Measurements from ENCODE around the gene NAP1L4.

NAP1L4 gene

DNA sequence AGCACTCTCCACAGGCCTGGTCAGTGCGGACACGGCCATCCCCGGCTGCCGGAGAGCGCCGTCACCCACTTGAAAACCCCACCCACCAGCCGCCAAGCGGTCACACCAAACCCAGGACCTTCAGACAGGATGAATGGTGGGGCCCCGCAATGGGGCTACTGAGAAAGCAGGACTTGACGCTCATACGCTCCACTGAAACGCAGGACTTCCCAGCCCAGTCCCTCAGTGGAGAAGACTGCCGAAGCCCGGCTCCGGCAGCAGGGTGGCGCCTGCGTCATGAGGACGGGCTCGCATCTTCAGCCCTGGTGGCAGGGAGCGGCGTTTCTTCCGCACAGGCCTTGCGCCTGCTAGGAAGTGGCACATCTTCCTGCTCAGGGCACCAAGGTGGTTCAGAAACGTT, 47.6 kb downstream of the NAP1L4 start:
- Histone ChIP-seq H3K27ac (no peak overlapping the region), H3K4me1 (ENCODE audit: low read depth, poor library complexity, severe bottlenecking) (no peaks in the 10 kb centered on the region), H3K27me3 (ENCODE audit: insufficient read depth, low read depth) (no peaks in the 10 kb centered on the region), H3K79me2 (ENCODE audit: insufficient read depth, low read depth) (no peaks in the 10 kb centered on the region), H3K9ac (no peak overlapping the region), H3K36me3 (ENCODE audit: insufficient read depth) (peaks cover 4% of the 10 kb centered on the region; the same call in 1 of the 2 replicates), H3K4me3 (IDR thresholded peaks at IDR 0.05; ENCODE audit: insufficient read depth, low read depth, low read length) (no peak overlapping the region), H3K4me2 (no peak overlapping the region), H2AFZ (ENCODE audit: low read depth) (no peak overlapping the region), H4K20me1 (ENCODE audit: insufficient read depth) (no peaks in the 10 kb centered on the region)
- TF ChIP-seq, protein P1, sequence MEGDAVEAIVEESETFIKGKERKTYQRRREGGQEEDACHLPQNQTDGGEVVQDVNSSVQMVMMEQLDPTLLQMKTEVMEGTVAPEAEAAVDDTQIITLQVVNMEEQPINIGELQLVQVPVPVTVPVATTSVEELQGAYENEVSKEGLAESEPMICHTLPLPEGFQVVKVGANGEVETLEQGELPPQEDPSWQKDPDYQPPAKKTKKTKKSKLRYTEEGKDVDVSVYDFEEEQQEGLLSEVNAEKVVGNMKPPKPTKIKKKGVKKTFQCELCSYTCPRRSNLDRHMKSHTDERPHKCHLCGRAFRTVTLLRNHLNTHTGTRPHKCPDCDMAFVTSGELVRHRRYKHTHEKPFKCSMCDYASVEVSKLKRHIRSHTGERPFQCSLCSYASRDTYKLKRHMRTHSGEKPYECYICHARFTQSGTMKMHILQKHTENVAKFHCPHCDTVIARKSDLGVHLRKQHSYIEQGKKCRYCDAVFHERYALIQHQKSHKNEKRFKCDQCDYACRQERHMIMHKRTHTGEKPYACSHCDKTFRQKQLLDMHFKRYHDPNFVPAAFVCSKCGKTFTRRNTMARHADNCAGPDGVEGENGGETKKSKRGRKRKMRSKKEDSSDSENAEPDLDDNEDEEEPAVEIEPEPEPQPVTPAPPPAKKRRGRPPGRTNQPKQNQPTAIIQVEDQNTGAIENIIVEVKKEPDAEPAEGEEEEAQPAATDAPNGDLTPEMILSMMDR (conservative IDR thresholded peaks at IDR 0.05; ENCODE audit: low read depth, low read length): no peak

DNA sequence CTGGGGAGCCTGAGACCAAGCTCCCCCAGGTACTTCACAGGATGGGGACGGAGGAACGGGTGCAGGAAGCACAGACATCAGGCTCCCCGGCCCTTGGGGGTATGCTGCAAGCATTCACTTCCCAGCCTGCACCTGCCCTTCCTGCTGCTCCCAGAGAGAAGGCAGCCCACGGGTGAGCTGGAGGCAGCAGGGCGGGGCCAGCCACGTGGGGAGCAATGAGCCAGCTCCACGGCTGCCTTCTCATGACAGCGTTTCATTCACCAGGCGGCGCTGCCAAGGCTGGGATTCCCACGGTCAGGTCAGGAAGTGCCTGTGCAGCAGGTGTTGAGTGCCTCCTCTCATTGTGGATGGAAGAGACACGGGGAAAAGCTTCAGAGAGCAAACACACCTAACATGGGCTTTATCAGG, 48.4 kb downstream of the NAP1L4 start:
- Histone ChIP-seq H3K27ac (no peak overlapping the region), H3K27me3 (ENCODE audit: insufficient read depth, low read depth) (no peaks in the 10 kb centered on the region), H3K36me3 (ENCODE audit: insufficient read depth) (peaks cover 4% of the 10 kb centered on the region; the same call in 1 of the 2 replicates)

DNA sequence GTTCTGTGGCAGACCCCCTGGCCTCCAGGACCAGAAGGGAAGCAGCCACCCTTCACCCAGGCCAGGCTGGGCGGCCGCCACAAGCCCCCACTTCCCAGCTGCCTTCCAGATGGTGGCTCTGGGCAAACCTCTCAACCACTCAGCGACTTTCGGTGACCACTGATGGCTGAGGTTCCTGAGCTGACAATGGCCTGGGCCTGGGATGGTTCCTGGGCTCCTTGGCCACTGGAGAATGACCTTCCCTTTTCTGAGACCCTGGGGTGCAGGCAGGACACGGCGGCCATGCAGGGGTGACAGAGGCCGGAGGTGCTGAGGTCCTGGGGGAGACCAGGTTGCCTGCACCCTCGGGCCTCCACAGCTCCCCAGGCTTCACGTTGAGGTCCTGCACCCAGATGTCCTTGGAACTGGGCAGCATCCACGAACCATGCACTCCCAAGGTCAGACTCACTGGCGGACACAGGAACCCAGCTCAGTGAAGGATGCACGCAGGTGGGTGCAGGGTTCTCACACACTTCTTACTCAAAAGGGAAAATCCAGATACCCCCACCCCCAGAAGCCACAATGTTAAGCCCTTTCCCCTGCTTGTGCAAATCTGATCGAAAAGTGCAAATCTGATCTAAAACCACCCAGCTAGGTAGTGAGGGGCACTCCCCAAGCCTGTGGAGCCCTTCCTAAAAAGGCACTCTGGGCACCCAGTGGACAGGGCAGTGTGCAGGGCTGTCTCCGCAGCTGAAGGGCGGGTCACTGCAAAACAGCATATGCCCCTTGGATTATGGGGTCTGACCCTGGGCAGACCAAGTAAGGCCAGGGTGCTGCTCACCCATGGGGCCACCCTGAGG, 49.0 kb downstream of the NAP1L4 start:
- Histone ChIP-seq H3K36me3 (ENCODE audit: insufficient read depth) (peaks cover 4% of the 10 kb centered on the region; the same call in 1 of the 2 replicates), H2AFZ (ENCODE audit: low read depth) (no peak overlapping the region), H3K27ac (no peak overlapping the region), H3K79me2 (ENCODE audit: insufficient read depth, low read depth) (no peaks in the 10 kb centered on the region), H3K4me1 (ENCODE audit: low read depth, poor library complexity, severe bottlenecking) (no peaks in the 10 kb centered on the region), H4K20me1 (ENCODE audit: insufficient read depth) (no peaks in the 10 kb centered on the region), H3K4me3 (IDR thresholded peaks at IDR 0.05; ENCODE audit: insufficient read depth, low read depth, low read length) (no peak overlapping the region), H3K4me2 (no peak overlapping the region), H3K27me3 (ENCODE audit: insufficient read depth, low read depth) (no peaks in the 10 kb centered on the region), H3K9ac (no peak overlapping the region)
- TF ChIP-seq, protein P1 (conservative IDR thresholded peaks at IDR 0.05; ENCODE audit: low read depth, low read length): no peak

More for the DNA sequence above, 48.4 kb downstream of the NAP1L4 start:
- Histone ChIP-seq H2AFZ (ENCODE audit: low read depth) (no peak overlapping the region), H4K20me1 (ENCODE audit: insufficient read depth) (no peaks in the 10 kb centered on the region), H3K79me2 (ENCODE audit: insufficient read depth, low read depth) (no peaks in the 10 kb centered on the region), H3K4me3 (IDR thresholded peaks at IDR 0.05; ENCODE audit: insufficient read depth, low read depth, low read length) (no peak overlapping the region), H3K9ac (no peak overlapping the region), H3K4me2 (no peak overlapping the region), H3K4me1 (ENCODE audit: low read depth, poor library complexity, severe bottlenecking) (no peaks in the 10 kb centered on the region)
- TF ChIP-seq, protein P1 (conservative IDR thresholded peaks at IDR 0.05; ENCODE audit: low read depth, low read length): no peak

DNA sequence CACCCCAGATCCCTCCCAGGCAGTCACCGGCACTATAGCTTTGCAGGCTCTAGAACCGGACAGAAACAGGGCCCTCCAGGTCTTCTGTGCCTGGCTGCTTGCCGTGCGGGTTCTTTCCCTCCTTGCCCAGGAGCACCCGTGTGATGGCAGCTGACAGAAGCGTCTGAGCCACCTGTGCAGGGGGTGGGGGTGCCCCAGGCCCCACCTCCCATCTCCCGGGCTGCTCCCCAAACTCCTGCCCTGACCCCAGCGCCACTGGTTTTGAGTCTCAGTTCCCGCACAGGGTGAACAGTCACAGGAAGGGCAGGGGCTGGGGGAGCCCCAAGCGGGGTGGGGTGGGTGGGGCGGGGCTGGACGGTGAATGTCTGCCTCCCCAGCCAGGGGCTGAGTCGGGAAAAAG, 49.7 kb downstream of the NAP1L4 start:
- Histone ChIP-seq H3K4me3 (IDR thresholded peaks at IDR 0.05; ENCODE audit: insufficient read depth, low read depth, low read length) (no peak overlapping the region), H3K27me3 (ENCODE audit: insufficient read depth, low read depth) (no peaks in the 10 kb centered on the region), H3K27ac (no peak overlapping the region), H3K36me3 (ENCODE audit: insufficient read depth) (peaks cover 4% of the 10 kb centered on the region; the same call in 1 of the 2 replicates), H4K20me1 (ENCODE audit: insufficient read depth) (no peaks in the 10 kb centered on the region), H2AFZ (ENCODE audit: low read depth) (no peak overlapping the region), H3K79me2 (ENCODE audit: insufficient read depth, low read depth) (no peaks in the 10 kb centered on the region), H3K9ac (no peak overlapping the region), H3K4me1 (ENCODE audit: low read depth, poor library complexity, severe bottlenecking) (no peaks in the 10 kb centered on the region), H3K4me2 (no peak overlapping the region)
- TF ChIP-seq, protein P1 (conservative IDR thresholded peaks at IDR 0.05; ENCODE audit: low read depth, low read length): no peak

Measured in KMS-11 (cell line).